ENCODE measurements around the gene METRN. TPM values are rescaled to one million over a fixed set of nuclear protein-coding genes. Genes with fewer than 3 reads are reported as not detected.
A peak's percentile ranks its signal among the peaks of the same experiment; 100 is the strongest.

Gene METRN
- total and polyA plus RNA-seq, 2 donors (not counting 1 experiment from before 2014, with no cell fraction given) = 5.3 to 35.3 TPM

- Histone ChIP-seq H3K27me3 (ENCODE audit: control insufficient read depth, insufficient read depth, low read length) (peaks cover 33% of the 10 kb centered on the region), H3K79me2 (ENCODE audit: control insufficient read depth, insufficient read depth, low read length) (no peaks in the 10 kb centered on the region), H3K4me1 (ENCODE audit: control insufficient read depth, extremely low read depth, insufficient read depth, low read length) (no peaks in the 10 kb centered on the region), H2AFZ (ENCODE audit: low read length) (no peak overlapping the region), H3K9me3 (ENCODE audit: control insufficient read depth, insufficient read depth, low read depth, low read length) (no peaks in the 10 kb centered on the region), H3K4me3 (replicated peaks in 1 of 4; ENCODE audit: control extremely low read depth in 1 of 4, insufficient read depth in 1 of 4, low read depth in 3 of 4, low read length in 4 of 4) (no peak overlapping the region), H3K36me3 (ENCODE audit: control insufficient read depth, insufficient read depth, low read length) (no peaks in the 10 kb centered on the region), H3K9ac (ENCODE audit: insufficient read depth, low read length) (no peak overlapping the region), H3K27ac (ENCODE audit: insufficient read depth, low read length) (no peak overlapping the region), H3K4me2 (ENCODE audit: extremely low read depth, insufficient read depth, low read length) (no peak overlapping the region), H4K20me1 (ENCODE audit: control insufficient read depth, extremely low read depth, insufficient read depth, low read length) (no peaks in the 10 kb centered on the region)
- DNase-seq (ENCODE audit: low read depth in 2 of 2) = no peak
- no peak for TF ChIP-seq CTCF (conservative IDR thresholded peaks at IDR 0.05 in 1 of 2, IDR thresholded peaks at IDR 0.05 in 1 of 2; ENCODE audit: low read depth in 1 of 2, low read length in 2 of 2)
- peak; percentile 60 for TF ChIP-seq EZH2 (IDR thresholded peaks at IDR 0.05; ENCODE audit: low read length, missing control alignments)
These were observed 14.0 kb upstream of the METRN start for GRCh38 chr16:700684-701584.

- H3K4me2 ChIP-seq (ENCODE audit: extremely low read depth, insufficient read depth, low read length) = no peak overlapping the region
- H3K9me3 ChIP-seq (ENCODE audit: control insufficient read depth, insufficient read depth, low read depth, low read length) = no peaks in the 10 kb centered on the region
- H3K4me3 ChIP-seq (replicated peaks in 1 of 4; ENCODE audit: control extremely low read depth in 1 of 4, insufficient read depth in 1 of 4, low read depth in 3 of 4, low read length in 4 of 4) = no peak overlapping the region
- no peaks in the 10 kb centered on the region for H3K79me2 ChIP-seq (ENCODE audit: control insufficient read depth, insufficient read depth, low read length)
- H3K4me1 ChIP-seq (ENCODE audit: control insufficient read depth, extremely low read depth, insufficient read depth, low read length) = no peaks in the 10 kb centered on the region
- no peaks in the 10 kb centered on the region for H3K36me3 ChIP-seq (ENCODE audit: control insufficient read depth, insufficient read depth, low read length)
- H2AFZ ChIP-seq (ENCODE audit: low read length) = no peak overlapping the region
- H3K9ac ChIP-seq (ENCODE audit: insufficient read depth, low read length) = no peak overlapping the region
- TF ChIP-seq EZH2 (IDR thresholded peaks at IDR 0.05; ENCODE audit: low read length, missing control alignments) (no peak), CTCF (conservative IDR thresholded peaks at IDR 0.05 in 1 of 2, IDR thresholded peaks at IDR 0.05 in 1 of 2; ENCODE audit: low read depth in 1 of 2, low read length in 2 of 2) (no peak)
- H4K20me1 ChIP-seq (ENCODE audit: control insufficient read depth, extremely low read depth, insufficient read depth, low read length) = no peaks in the 10 kb centered on the region
- no peak for DNase-seq (ENCODE audit: low read depth in 2 of 2)
- H3K27me3 ChIP-seq (ENCODE audit: control insufficient read depth, insufficient read depth, low read length) = peaks cover 43% of the 10 kb centered on the region
- H3K27ac ChIP-seq (ENCODE audit: insufficient read depth, low read length) = no peak overlapping the region
These were observed 12.6 kb upstream of the METRN start for GRCh38 chr16:702341-702740.

GRCh38 chr16:703406-703805 is 11.5 kb upstream of the METRN start:
- no peaks in the 10 kb centered on the region for H3K4me1 ChIP-seq (ENCODE audit: control insufficient read depth, extremely low read depth, insufficient read depth, low read length)
- H3K36me3 ChIP-seq (ENCODE audit: control insufficient read depth, insufficient read depth, low read length) = no peaks in the 10 kb centered on the region
- H3K27ac ChIP-seq (ENCODE audit: insufficient read depth, low read length) = no peak overlapping the region
- no peak overlapping the region for H2AFZ ChIP-seq (ENCODE audit: low read length)
- H3K79me2 ChIP-seq (ENCODE audit: control insufficient read depth, insufficient read depth, low read length) = no peaks in the 10 kb centered on the region
- TF ChIP-seq EZH2 (IDR thresholded peaks at IDR 0.05; ENCODE audit: low read length, missing control alignments) (no peak), CTCF (conservative IDR thresholded peaks at IDR 0.05 in 1 of 2, IDR thresholded peaks at IDR 0.05 in 1 of 2; ENCODE audit: low read depth in 1 of 2, low read length in 2 of 2) (no peak)
- no peak overlapping the region for H3K9ac ChIP-seq (ENCODE audit: insufficient read depth, low read length)
- no peak for DNase-seq (ENCODE audit: low read depth in 2 of 2)
- H3K9me3 ChIP-seq (ENCODE audit: control insufficient read depth, insufficient read depth, low read depth, low read length) = no peaks in the 10 kb centered on the region
- H3K4me3 ChIP-seq (replicated peaks in 1 of 4; ENCODE audit: control extremely low read depth in 1 of 4, insufficient read depth in 1 of 4, low read depth in 3 of 4, low read length in 4 of 4) = no peak overlapping the region
- no peaks in the 10 kb centered on the region for H4K20me1 ChIP-seq (ENCODE audit: control insufficient read depth, extremely low read depth, insufficient read depth, low read length)
- peaks cover 50% of the 10 kb centered on the region for H3K27me3 ChIP-seq (ENCODE audit: control insufficient read depth, insufficient read depth, low read length)
- no peak overlapping the region for H3K4me2 ChIP-seq (ENCODE audit: extremely low read depth, insufficient read depth, low read length)

Data from fibroblast of lung (primary cell).